Neural progenitor cell (in vitro differentiated cells): ENCODE data around the gene JAM2. TPM values are rescaled to one million over a fixed set of nuclear protein-coding genes. Genes with fewer than 3 reads are reported as not detected.

ENCODE experiments used
- DNase-seq: peaks from one replicate; pipeline ENCODE4 v3.0.0-alpha.2; 2016; ENCODE audit warnings: low spot score
- H2AFZ ChIP-seq: fragments of 200-600 bp; sonication (generic); replicated peaks from 2 replicates; pipeline ENCODE4 v1.6.1; 2016; ENCODE audit warnings: antibody characterized with exemption
- H3F3A ChIP-seq: fragments of 200-600 bp; sonication (generic); 2 replicates; pipeline ENCODE4 v1.6.1; 2016; ENCODE audit warnings: antibody characterized with exemption, low read depth
- H3K27ac ChIP-seq: fragments of 200-600 bp; sonication (generic); 2 replicates; pipeline ENCODE4 v1.5.1; 2016; ENCODE audit warnings: mild to moderate bottlenecking
- H3K27me3 ChIP-seq: fragments of 200-600 bp; sonication (generic); 2 replicates; pipeline ENCODE4 v1.6.1; 2016; ENCODE audit warnings: mild to moderate bottlenecking, moderate library complexity
- H3K36me3 ChIP-seq: fragments of 200-600 bp; sonication (generic); 2 replicates; pipeline ENCODE4 v1.5.1; 2016
- H3K4me1 ChIP-seq: fragments of 200-600 bp; sonication (generic); 2 replicates; pipeline ENCODE4 v1.6.1; 2016; ENCODE audit warnings: mixed run types
- H3K4me2 ChIP-seq: fragments of 200-600 bp; sonication (generic); 2 replicates; pipeline ENCODE4 v1.6.1; 2016
- H3K4me3 ChIP-seq: fragments of 200-600 bp; sonication (generic); 2 replicates; pipeline ENCODE4 v1.5.1; 2016
- H3K79me2 ChIP-seq: fragments of 200-600 bp; sonication (generic); 2 replicates; pipeline ENCODE4 v1.6.1; 2016; ENCODE audit warnings: low read depth
- H3K9ac ChIP-seq: fragments of 200-600 bp; sonication (generic); 2 replicates; pipeline ENCODE4 v1.6.1; 2016
- H3K9me3 ChIP-seq: fragments of 200-600 bp; sonication (generic); 2 replicates; pipeline ENCODE4 v1.5.1; 2016; ENCODE audit warnings: low read depth
- H4K20me1 ChIP-seq: fragments of 200-600 bp; sonication (generic); 2 replicates; pipeline ENCODE4 v1.6.1; 2016; ENCODE audit warnings: low read depth
- H3K27ac Mint-ChIP-seq: 3 replicates; pipeline ENCODE4 v1.8.0; 2021; ENCODE audit warnings: mixed read lengths
- H3K27me3 Mint-ChIP-seq: 2 replicates; pipeline ENCODE4 v1.8.0; 2022; ENCODE audit warnings: low read depth, mild to moderate bottlenecking, inconsistent platforms, moderate library complexity, mixed read lengths; ENCODE audit not compliant: insufficient read depth
- H3K36me3 Mint-ChIP-seq: 3 replicates; pipeline ENCODE4 v1.8.0; 2021; ENCODE audit warnings: mixed read lengths
- H3K4me1 Mint-ChIP-seq: 3 replicates; pipeline ENCODE4 v1.8.0; 2021; ENCODE audit warnings: mixed read lengths
- H3K4me3 Mint-ChIP-seq: 3 replicates; pipeline ENCODE4 v1.8.0; 2021; ENCODE audit warnings: mild to moderate bottlenecking, moderate library complexity, mixed read lengths
- H3K9me3 Mint-ChIP-seq: 3 replicates; pipeline ENCODE4 v1.8.0; 2020; ENCODE audit warnings: mixed read lengths
- CTCF ChIP-seq: fragments of 200-600 bp; sonication (generic); IDR thresholded peaks from 2 replicates; pipeline ENCODE4 v1.5.1; 2017; ENCODE audit warnings: antibody characterized with exemption, mild to moderate bottlenecking
- EZH2 ChIP-seq: fragments of 200-600 bp; sonication (generic); IDR thresholded peaks from 2 replicates; pipeline ENCODE4 v1.6.1; 2017; ENCODE audit warnings: antibody characterized with exemption, mild to moderate bottlenecking, moderate library complexity
- EZH2phosphoT487 ChIP-seq: fragments of 200-600 bp; sonication (generic); IDR thresholded peaks from 2 replicates; pipeline ENCODE4 v1.6.1; 2017; ENCODE audit warnings: antibody characterized with exemption
- total RNA-seq: library from RNA; depleted of rRNA; stranded (reverse); fragments of >200 nt; gene quantifications from 2 replicates; pipeline ENCODE4 v1.2.3, GENCODE V29; 2015; ENCODE audit warnings: low replicate concordance

JAM2 gene
- total RNA-seq, 1 donor from 2014 or later, result 1.9 TPM

GRCh38 chr21:25682382-25682781 is 43.3 kb downstream of the JAM2 start:
- DNase-seq, result no peak
- Histone ChIP-seq H3K9me3 (no peaks in the 10 kb centered on the region), H3K9ac (no peak overlapping the region), H3K4me3 (no peak overlapping the region), H3K4me2 (no peak overlapping the region), H3K79me2 (no peaks in the 10 kb centered on the region), H3K27me3 (no peaks in the 10 kb centered on the region), H4K20me1 (no peaks in the 10 kb centered on the region), H3K27ac (no peak overlapping the region), H2AFZ (no peak overlapping the region), H3F3A (no peaks in the 10 kb centered on the region), H3K36me3 (no peaks in the 10 kb centered on the region), H3K4me1 (no peaks in the 10 kb centered on the region)
- no peak overlapping the region for H3K4me3 Mint-ChIP-seq
- H3K9me3 Mint-ChIP-seq, result no peaks in the 10 kb centered on the region
- peaks cover 3% of the 10 kb centered on the region for H3K4me1 Mint-ChIP-seq
- TF ChIP-seq CTCF, result no peak
- peaks cover 18% of the 10 kb centered on the region for H3K36me3 Mint-ChIP-seq
- H3K27me3 Mint-ChIP-seq, result peaks cover 3% of the 10 kb centered on the region
- H3K27ac Mint-ChIP-seq, result no peak overlapping the region

GRCh38 chr21:25687787-25688186 is 48.7 kb downstream of the JAM2 start:
- H3K4me2 ChIP-seq, result no peak overlapping the region
- Mint-ChIP-seq H3K36me3 (peaks cover 17% of the 10 kb centered on the region), H3K9me3 (no peaks in the 10 kb centered on the region), H3K4me1 (no peaks in the 10 kb centered on the region), H3K27ac (no peak overlapping the region), H3K4me3 (no peak overlapping the region), H3K27me3 (no peaks in the 10 kb centered on the region)
- no peak overlapping the region for H2AFZ ChIP-seq
- H3K36me3 ChIP-seq, result no peaks in the 10 kb centered on the region
- no peaks in the 10 kb centered on the region for H3K4me1 ChIP-seq
- no peaks in the 10 kb centered on the region for H3K79me2 ChIP-seq
- no peak overlapping the region for H3K27ac ChIP-seq
- no peaks in the 10 kb centered on the region for H3K27me3 ChIP-seq
- TF ChIP-seq EZH2 (no peak), CTCF (no peak), EZH2phosphoT487 (no peak)
- H4K20me1 ChIP-seq, result no peaks in the 10 kb centered on the region
- H3K9ac ChIP-seq, result no peak overlapping the region
- H3K9me3 ChIP-seq, result no peaks in the 10 kb centered on the region
- H3K4me3 ChIP-seq, result no peak overlapping the region
- no peaks in the 10 kb centered on the region for H3F3A ChIP-seq
- no peak for DNase-seq

GRCh38 chr21:25688275-25689155 is 49.5 kb downstream of the JAM2 start:
- Histone ChIP-seq H4K20me1 (no peaks in the 10 kb centered on the region), H3K4me3 (no peak overlapping the region), H3K9ac (no peak overlapping the region), H3K27me3 (no peaks in the 10 kb centered on the region), H3K36me3 (no peaks in the 10 kb centered on the region), H3K9me3 (no peaks in the 10 kb centered on the region), H3K27ac (no peak overlapping the region), H3F3A (no peaks in the 10 kb centered on the region), H3K79me2 (no peaks in the 10 kb centered on the region), H2AFZ (no peak overlapping the region), H3K4me2 (no peak overlapping the region), H3K4me1 (no peaks in the 10 kb centered on the region)
- Mint-ChIP-seq H3K27me3 (no peaks in the 10 kb centered on the region), H3K9me3 (no peaks in the 10 kb centered on the region), H3K36me3 (peaks cover 19% of the 10 kb centered on the region), H3K27ac (no peak overlapping the region), H3K4me3 (no peak overlapping the region), H3K4me1 (no peaks in the 10 kb centered on the region)
- DNase-seq, result no peak
- TF ChIP-seq EZH2, result no peak
- no peak for TF ChIP-seq EZH2phosphoT487
- TF ChIP-seq CTCF, result no peak
